GM12878 (cell line): Measurements from ENCODE around the gene MRPL34. TPM values are rescaled to one million over a fixed set of nuclear protein-coding genes. Genes with fewer than 3 reads are reported as not detected.

Source experiments
- CHD4 ChIP-seq: fragments of 200-600 bp; sonication (generic); IDR thresholded peaks from 2 replicates; pipeline ENCODE4 v1.6.1; 2016; ENCODE audit warnings: mild to moderate bottlenecking
- DPF2 ChIP-seq: fragments of 450-650 bp; IDR thresholded peaks from 2 replicates; pipeline ENCODE4 v1.6.1; 2017; ENCODE audit warnings: mild to moderate bottlenecking
- E2F4 ChIP-seq: IDR thresholded peaks from 2 replicates; pipeline ENCODE4 v1.6.1; 2012; ENCODE audit warnings: low read depth, low read length, improper control_type of control experiment
- IKZF1 ChIP-seq: fragments of 450-650 bp; conservative IDR thresholded peaks from 2 replicates; pipeline ENCODE4 v1.6.1; 2017; ENCODE audit warnings: antibody characterized with exemption, mild to moderate bottlenecking
- IRF4 ChIP-seq: IDR thresholded peaks from 2 replicates; pipeline ENCODE4 v1.6.1; 2011; ENCODE audit warnings: low read depth, low read length
- PBX3 ChIP-seq: IDR thresholded peaks from 2 replicates; pipeline ENCODE4 v1.6.1; 2011; ENCODE audit warnings: mild to moderate bottlenecking, low read depth, low read length, moderate library complexity; ENCODE audit not compliant: insufficient replicate concordance
- PRDM15 ChIP-seq: fragments of 450-650 bp; formaldehyde crosslinking; IDR thresholded peaks from 2 replicates; pipeline ENCODE4 v1.4.0; 2020; ENCODE audit warnings: mild to moderate bottlenecking, moderate library complexity
- SIN3A ChIP-seq: IDR thresholded peaks from 2 replicates; pipeline ENCODE4 v1.6.1; 2012; ENCODE audit warnings: low read depth, low read length, improper control_type of control experiment
- SIX5 ChIP-seq: IDR thresholded peaks from 2 replicates; pipeline ENCODE4 v1.6.1; 2011; ENCODE audit warnings: mild to moderate bottlenecking, low read depth, low read length, moderate library complexity; ENCODE audit not compliant: severe bottlenecking
- SP1 ChIP-seq: IDR thresholded peaks from one replicate; pipeline ENCODE4 v1.6.1; 2011; ENCODE audit warnings: low read depth, low read length
- ZNF207 ChIP-seq: fragments of 450-650 bp; IDR thresholded peaks from 2 replicates; pipeline ENCODE4 v1.6.1; 2014; ENCODE audit warnings: antibody characterized with exemption, mild to moderate bottlenecking, borderline replicate concordance
- ZNF687 ChIP-seq: fragments of 450-650 bp; IDR thresholded peaks from 2 replicates; pipeline ENCODE4 v1.6.1; 2017; ENCODE audit warnings: mild to moderate bottlenecking, moderate library complexity
- polyA plus RNA-seq, 11 experiments: library from polyadenylated mRNA; depleted of rRNA in 4 of 11; unstranded in 6 of 11; stranded (reverse) in 5 of 11; fragments of >200 nt; fragmentation: Nextera tagmentation in 4 of 11; fragmentation: Illumina TruSeq in 1 of 11; extraction: Ambion mirVana in 4 of 11; extraction: Trizol in 1 of 11; gene quantifications; 1 replicate in 1 of 11; 2 replicates in 10 of 11; pipeline versions ENCODE4 v1.2.1 to v1.2.3, GENCODE V29; 2011 to 2016; ENCODE audit warnings: inconsistent platforms in 2 of 11, missing spikeins in 2 of 11, low read depth in 1 of 11
- total RNA-seq, 4 experiments: library from RNA; depleted of rRNA in 3 of 4; stranded (reverse); fragments of >200 nt in 3 of 4; fragmentation: Illumina TruSeq in 1 of 4; extraction: Trizol in 1 of 4; gene quantifications; 2 replicates each; pipeline versions ENCODE4 v1.2.1 to v1.2.3, GENCODE V29; 2013 to 2021

MRPL34 gene
- total and polyA plus RNA-seq, 10 of the 15 experiments (the other 5 are each of a cell fraction or from before 2014, with no cell fraction given), result 8.6 to 198 (median 78.6) TPM

- TF ChIP-seq PRDM15 (CRISPR knock-in tag) (no peak), SIN3A (no peak), PBX3 (no peak), DPF2 (no peak), IRF4 (no peak), ZNF207 (no peak), IKZF1 (no peak), CHD4 (no peak), SP1 (no peak), ZNF687 (no peak), E2F4 (no peak), SIX5 (no peak)
These were observed 35.7 kb downstream of the MRPL34 start (continued) for GRCh38 chr19:17341386-17341785.
